ENCODE results near the gene RALBP1. TPM values are rescaled to one million over a fixed set of nuclear protein-coding genes. Genes with fewer than 3 reads are reported as not detected.

The RALBP1 gene
- total and polyA plus RNA-seq, 9 of the 15 experiments (the other 6 are each of a cell fraction or from before 2014, with no cell fraction given), result 10.9 to 70.0 (median 61.3) TPM

DNA sequence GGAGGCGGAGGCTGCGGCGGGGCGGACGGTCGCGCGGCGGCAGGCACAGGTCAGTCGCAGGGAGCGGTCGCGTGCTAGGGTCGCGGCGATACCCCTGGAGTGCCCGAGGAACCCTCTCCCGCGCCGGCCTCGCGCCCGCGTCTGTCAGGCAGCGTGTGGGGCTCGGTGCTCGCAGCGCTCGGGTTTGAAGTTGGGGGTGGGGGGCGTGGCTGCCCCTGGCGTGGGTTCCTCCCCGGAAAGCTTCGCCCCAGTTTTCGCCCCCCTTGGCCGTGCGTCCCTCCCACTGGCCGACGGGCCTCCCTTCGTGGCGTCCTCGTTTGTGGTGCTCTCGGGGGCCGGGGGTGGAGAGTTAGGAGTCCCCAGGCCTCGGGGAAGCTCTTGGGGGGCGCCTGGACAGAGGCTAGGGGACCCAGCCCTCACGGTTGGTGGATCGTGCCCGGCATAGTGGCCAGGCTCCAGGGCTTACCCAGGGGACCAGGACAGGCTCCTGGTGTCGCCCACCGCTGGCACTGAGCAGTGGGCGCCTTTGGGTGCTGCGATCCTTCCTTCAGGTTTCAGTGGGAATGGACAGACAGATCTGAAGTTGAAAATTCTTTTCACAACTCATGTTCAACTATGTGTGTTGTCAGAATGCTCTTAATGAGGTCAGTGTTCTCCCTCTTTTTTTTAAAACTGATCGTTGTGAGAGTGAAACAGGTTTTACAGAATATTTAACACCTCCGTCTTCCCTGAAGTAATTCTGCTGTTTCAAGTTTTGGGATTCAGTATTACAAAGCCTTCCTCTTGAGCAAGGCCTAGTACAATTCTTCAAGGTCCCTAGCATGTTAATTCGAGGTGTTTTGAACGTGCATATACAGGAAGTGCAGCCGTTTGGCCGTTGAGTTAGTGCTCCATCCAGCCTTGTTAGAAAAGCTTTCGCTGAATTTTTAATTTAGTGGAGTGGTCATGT lies 604 bp downstream of the RALBP1 start (continued):
- TF ChIP-seq, protein P1, sequence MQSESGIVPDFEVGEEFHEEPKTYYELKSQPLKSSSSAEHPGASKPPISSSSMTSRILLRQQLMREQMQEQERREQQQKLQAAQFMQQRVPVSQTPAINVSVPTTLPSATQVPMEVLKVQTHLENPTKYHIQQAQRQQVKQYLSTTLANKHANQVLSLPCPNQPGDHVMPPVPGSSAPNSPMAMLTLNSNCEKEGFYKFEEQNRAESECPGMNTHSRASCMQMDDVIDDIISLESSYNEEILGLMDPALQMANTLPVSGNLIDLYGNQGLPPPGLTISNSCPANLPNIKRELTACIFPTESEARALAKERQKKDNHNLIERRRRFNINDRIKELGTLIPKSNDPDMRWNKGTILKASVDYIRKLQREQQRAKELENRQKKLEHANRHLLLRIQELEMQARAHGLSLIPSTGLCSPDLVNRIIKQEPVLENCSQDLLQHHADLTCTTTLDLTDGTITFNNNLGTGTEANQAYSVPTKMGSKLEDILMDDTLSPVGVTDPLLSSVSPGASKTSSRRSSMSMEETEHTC (IDR thresholded peaks at IDR 0.05), result no peak
- TF ChIP-seq HDAC1 (IDR thresholded peaks at IDR 0.05) (peak in 1 of 2 experiments; percentile 85; a peak in 2 of 4 replicates), ZC3H4 (CRISPR knock-in tag; IDR thresholded peaks at IDR 0.05; ENCODE audit: borderline replicate concordance) (peak; percentile 69; the same call in 1 of the 2 replicates), YBX1 (IDR thresholded peaks at IDR 0.05) (no peak), MYBL2 (IDR thresholded peaks at IDR 0.05; ENCODE audit: low read depth) (peak; percentile 64), MYBL2 (CRISPR knock-in tag; IDR thresholded peaks at IDR 0.05; ENCODE audit: borderline replicate concordance) (no peak), MEIS2 (IDR thresholded peaks at IDR 0.05; ENCODE audit: partially characterized antibody) (no peak), FOS (IDR thresholded peaks at IDR 0.05; ENCODE audit: extremely low read depth, insufficient read length) (no peak), ZNF217 (CRISPR knock-in tag; IDR thresholded peaks at IDR 0.05) (no peak), ZNF212 (CRISPR knock-in tag; IDR thresholded peaks at IDR 0.05) (peak; percentile 88; the same call in 1 of the 2 replicates), ZNF134 (CRISPR knock-in tag; conservative IDR thresholded peaks at IDR 0.05) (no peak), ZFP36 (IDR thresholded peaks at IDR 0.05; ENCODE audit: low read depth, low read length, partially characterized antibody) (peak; percentile 16), CSDE1 (IDR thresholded peaks at IDR 0.05) (no peak), ZBTB7A (IDR thresholded peaks at IDR 0.05; ENCODE audit: borderline replicate concordance, control insufficient read depth, low read depth, low read length) (peak; percentile 57), ILF3 (IDR thresholded peaks at IDR 0.05; ENCODE audit: borderline replicate concordance) (peak; percentile 50; the same call in 1 of the 2 replicates), ZNF584 (CRISPR knock-in tag; IDR thresholded peaks at IDR 0.05; ENCODE audit: low read depth) (peak; percentile 19; the same call in 1 of the 2 replicates), NFIC (IDR thresholded peaks at IDR 0.05) (no peak), NONO (IDR thresholded peaks at IDR 0.05; ENCODE audit: low read depth in 2 of 2, low read length in 1 of 2) (peak; percentile 21 to 90; a peak in 3 of 4 replicates), MAFG (tag; conservative IDR thresholded peaks at IDR 0.05) (no peak)
- TF ChIP-seq, protein P2, sequence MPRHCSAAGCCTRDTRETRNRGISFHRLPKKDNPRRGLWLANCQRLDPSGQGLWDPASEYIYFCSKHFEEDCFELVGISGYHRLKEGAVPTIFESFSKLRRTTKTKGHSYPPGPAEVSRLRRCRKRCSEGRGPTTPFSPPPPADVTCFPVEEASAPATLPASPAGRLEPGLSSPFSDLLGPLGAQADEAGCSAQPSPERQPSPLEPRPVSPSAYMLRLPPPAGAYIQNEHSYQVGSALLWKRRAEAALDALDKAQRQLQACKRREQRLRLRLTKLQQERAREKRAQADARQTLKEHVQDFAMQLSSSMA (CRISPR knock-in tag; IDR thresholded peaks at IDR 0.05), result no peak
- TF ChIP-seq, protein P3, sequence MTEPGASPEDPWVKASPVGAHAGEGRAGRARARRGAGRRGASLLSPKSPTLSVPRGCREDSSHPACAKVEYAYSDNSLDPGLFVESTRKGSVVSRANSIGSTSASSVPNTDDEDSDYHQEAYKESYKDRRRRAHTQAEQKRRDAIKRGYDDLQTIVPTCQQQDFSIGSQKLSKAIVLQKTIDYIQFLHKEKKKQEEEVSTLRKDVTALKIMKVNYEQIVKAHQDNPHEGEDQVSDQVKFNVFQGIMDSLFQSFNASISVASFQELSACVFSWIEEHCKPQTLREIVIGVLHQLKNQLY (CRISPR knock-in tag; conservative IDR thresholded peaks at IDR 0.05), result peak; percentile 23 to 92; a peak in 2 of 4 replicates
- TF ChIP-seq, protein P4, sequence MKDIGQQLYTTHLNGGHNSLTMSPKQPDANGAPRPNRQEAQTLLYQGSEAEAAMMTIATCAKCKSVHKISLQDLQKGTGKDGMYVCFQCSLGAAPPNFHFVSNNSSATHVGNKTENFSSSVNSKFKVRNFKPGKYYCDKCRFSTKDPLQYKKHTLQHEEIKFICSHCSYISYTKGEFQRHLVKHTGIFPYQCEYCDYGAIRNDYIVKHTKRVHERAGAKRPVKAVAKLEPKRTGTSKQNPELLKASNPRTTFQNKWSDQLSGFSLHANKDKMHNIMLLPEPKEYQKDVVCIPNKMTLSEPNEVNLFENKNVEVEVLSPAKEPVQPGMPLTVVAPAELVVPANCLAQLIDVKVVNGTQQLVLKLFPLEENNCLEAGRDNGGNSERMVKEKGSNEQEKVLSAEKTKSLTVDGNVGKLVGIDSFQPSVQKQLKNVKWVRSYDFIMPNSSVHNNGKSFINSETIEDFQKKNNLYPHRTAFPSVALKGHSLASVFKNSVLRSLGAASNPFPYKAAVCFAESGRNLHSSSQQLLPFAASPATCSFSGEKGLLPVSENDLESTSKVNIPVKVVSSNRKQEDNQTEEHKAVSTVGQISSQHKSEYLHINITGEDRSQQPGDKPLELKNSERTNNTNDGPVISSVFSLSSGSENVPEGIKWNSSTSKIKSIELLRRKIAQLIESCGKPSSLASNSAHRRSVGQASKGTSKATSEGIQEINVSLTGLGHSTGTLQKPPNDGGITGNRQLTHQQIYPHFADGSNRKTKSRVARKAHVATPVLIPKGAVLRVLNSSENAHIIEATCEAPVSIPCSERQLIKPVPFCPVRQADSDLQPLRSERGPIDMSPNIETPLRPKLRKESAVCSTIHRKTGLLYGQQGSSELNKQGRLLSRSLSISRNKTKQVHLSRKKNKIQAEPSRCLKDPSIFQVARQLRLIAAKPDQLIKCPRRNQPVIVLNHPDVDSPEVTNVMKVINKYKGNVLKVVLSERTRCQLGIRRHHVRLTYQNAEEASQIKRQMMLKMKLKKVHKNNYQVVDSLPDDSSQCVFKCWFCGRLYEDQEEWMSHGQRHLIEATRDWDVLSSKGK (CRISPR knock-in tag; IDR thresholded peaks at IDR 0.05), result no peak

Data from K562 (cell line).